Activated CD4-positive, alpha-beta T cell treated with anti-CD3 and anti-CD28 coated beads, Interleukin-2, Interleukin-6, amounts not matched to agents 100 ng/mL and 50 ng/mL, durations not matched to agents 16 hours and 8 hours (primary cell): Measurements from ENCODE around the gene CDC20.
A peak's percentile ranks its signal among the peaks of the same experiment; 100 is the strongest.

Experiments
- DNase-seq: peaks from one replicate; pipeline ENCODE4 v3.0.0-alpha.2; 2020

Gene CDC20

DNA sequence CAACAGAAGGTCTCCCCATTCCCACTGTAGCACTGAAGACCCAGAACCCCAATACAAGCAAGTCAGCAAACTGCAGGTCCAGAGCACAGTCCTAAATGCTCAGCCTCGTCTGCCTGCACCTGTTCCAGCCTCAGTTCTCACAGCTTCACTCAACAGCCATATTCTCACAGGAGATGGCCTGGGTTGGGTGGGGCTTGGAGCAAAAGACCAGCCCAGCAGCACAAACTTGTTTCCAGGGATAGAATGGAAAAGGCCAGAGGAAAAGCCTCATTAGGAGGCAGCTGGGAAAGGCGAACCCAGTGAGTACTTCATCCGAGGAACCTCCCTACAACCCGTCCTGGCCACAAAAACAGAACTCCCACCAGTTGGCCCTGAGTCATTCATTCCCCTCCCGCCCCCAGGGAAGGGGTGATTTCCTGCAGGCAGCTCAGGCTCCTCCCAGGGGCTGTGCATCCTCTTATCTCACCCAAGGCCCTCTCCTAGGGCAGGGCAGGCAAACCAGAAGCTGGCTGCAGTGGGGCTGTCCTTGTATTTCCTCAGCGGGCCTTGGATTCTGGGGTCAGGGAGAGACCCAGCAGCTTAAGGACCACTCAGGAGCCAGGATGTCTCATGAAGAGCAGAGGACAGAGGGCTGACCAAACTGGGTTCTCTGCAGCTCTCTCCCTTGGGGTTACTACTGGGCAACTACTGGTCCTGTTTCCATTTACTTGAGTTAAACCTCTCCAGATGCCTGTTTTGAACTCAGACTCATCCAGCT lies 28.6 kb upstream of the CDC20 start:
- peak; percentile 36 for DNase-seq

DNA sequence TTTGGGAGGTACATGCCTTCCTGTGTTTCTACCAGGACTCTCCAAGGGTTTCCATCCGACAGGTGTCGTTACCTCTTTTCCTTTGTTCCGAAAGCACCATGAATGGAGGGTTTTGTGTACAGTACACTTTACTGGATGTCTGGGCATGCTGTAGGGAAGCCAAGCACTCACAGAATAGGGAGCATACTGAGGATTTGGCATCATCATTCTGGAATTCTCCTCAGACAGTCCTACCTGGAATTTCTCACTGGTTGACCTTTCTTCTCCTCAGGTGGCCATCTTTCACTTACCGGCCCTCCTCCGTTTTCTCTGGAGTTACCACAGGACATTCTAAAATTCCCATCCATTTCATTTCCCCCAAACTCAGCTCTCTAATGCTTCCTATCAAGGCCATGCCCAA lies 27.1 kb upstream of the CDC20 start:
- no peak for DNase-seq

DNA sequence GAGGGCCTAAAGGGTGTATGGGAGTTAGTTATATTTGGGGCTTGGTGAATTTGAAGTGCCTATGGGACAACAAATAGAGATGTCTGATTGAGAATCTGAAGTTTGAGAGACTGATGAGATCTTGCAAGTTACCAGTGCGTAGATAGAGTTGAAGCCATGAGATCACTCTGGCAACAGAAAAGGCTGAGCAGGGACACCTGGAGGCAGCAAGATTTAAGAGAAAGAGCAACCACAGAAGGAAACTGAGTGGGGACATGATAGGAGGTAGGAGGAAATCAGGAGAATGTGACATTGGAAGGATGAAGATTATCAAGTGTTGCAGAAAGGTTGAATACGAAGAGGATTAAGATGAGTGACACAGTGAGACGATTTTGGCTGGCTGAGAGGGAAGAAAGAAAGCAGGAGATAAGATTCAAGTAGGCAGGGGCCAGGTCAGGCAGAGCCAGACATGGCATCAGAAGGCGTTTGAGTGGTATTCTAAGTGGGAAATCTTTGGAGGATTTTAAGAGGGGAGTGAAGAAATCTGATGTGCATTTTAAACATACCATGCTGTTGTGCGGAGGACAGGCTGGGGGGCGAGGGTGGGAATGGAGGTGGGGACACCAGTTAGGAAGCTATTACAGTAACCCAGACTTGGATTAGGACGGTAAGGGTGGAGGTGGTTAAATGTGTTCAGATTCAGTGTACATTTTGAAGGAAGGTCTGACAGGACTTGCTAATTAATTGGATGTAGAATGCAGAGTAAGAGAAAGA lies 24.2 kb upstream of the CDC20 start:
- DNase-seq = no peak

DNA sequence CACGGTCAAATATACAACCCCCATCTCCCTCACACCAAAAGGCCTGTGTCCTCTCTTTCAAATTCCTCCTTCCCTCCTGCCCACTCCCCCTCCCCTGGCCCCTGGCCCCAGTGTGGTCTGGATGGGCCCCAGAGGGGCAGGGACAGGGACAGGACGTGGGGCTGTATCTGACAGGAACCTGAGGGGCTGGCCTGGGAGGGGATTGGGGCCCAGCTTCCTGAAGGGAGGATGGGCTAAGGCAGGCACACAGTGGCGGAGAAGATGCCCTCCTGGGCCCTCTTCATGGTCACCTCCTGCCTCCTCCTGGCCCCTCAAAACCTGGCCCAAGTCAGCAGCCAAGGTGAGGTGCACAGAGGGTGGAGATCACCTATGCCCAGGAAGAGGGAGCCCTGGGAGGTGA lies 21.2 kb upstream of the CDC20 start, which contains the start of gene MPL:
TSS of gene MPL (plus strand) at position 231 of the 400 bp plus-strand sequence. CDS start at position 262, 31 bp downstream.
- DNase-seq = no peak

DNA sequence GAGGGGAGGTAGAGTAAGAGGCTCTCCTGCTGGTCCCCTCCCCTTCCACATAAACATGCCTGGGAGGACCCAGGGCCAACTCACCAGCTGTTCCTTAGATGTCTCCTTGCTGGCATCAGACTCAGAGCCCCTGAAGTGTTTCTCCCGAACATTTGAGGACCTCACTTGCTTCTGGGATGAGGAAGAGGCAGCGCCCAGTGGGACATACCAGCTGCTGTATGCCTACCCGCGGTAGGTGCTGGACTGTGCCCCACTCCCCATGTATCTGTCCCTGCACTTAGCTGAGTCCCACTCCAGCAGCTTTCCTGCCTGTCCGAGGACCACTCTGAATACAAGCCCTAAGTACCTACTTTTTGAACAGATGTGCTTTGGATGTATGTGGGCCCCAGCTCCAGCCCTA lies 20.8 kb upstream of the CDC20 start:
- no peak for DNase-seq

DNA sequence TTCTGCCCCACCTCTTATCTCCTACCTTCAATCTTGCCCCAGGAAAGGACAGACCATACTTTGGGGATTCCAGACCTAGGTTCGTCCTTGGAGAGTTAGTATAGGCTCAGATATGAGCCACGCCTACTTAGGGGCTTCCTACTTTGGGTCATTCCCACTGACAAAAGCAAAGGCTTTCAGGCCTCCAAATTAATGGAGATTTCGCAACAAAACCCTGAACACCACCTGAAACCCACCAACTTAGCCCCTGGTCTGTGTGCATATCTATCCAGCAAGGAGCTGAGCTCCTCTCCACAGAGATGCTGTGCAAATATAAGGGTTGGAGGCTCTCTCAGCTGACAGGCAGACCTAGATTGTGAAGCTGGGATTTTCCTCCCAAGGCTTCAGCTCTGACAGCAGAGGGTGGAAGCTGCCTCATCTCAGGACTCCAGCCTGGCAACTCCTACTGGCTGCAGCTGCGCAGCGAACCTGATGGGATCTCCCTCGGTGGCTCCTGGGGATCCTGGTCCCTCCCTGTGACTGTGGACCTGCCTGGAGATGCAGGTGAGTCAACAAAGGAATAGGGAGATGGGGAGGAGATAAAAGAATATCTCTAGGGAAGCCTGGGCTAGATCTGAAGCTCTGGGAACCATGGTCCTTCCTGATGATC lies 19.1 kb upstream of the CDC20 start:
- no peak for DNase-seq

DNA sequence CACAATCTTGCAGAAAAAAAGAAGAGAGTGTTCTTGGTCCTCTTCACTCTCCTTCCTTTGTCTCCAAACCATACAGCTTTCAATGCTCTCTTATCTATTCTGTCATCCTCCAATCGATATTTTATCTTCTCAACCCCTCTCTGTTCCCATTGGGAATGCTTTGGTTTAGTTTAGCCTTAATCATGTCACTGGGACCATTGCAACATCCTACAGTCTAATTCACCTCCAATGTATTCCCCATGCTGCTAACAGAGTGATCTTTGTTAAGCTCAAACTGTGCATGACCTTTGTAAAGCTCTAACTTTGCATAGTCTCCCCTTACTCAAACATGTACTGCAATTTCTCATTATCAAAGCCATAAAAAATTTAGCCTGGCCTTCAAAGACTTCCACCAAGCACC lies 18.2 kb upstream of the CDC20 start:
- DNase-seq = no peak

DNA sequence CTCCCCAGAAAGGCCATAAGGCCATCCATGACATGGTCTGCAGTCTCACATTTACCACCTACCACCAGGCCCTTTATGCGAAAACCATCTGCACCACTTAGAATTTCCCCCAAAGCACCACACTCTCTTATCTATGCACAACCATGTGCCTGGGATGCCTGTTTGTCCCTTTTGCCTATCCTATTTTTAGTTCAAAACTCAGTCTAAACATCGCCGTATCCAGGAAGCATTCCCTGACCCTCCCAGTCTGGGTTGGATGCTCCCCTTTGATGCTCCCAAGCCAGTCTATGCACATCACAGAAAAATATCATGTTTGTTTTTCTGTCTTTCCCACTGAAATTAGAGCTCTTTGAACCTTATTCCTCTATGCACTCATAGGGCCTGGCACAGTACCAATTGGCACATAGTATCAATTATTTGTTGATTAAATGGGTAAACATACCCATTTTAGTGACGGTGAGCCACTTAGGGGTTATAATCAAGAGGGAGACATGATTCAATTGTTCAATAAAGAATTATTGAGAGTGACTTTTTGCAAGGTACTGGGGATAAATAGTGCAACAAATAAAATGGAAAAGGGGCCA lies 14.4 kb upstream of the CDC20 start:
- no peak for DNase-seq

DNA sequence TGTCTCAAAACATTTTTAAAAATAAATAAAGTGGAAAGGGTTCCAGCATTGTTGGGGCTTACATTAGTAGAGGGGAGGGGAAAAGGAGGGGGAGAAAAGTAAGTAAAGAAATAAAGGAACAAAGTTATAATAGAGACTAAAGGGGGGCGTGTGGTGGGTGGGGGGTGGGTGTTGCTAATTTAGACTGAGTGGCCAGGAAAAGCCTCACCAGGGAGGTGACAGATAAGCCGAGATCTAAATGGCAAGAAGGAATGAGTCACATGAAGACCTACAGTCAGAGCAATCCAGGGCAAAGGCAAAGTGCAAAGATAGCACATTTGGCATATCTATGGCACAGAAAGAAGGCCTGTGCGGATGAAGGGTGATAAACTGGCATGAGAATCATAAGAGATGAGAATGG lies 13.7 kb upstream of the CDC20 start:
- no peak for DNase-seq

DNA sequence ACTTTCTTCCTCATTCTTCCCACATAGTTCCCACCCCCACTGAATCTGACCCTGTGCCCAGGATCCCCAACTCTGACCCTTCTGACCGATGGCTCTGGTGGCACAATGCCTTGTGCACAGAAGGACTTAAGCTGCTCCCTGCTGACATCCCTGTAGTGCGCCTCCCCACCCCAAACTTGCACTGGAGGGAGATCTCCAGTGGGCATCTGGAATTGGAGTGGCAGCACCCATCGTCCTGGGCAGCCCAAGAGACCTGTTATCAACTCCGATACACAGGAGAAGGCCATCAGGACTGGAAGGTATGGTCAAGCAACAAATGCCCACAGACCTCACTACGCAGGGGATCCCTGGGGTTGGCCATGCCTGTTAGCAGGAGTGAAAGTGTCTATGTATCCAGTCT lies 12.1 kb upstream of the CDC20 start:
- DNase-seq = no peak

DNA sequence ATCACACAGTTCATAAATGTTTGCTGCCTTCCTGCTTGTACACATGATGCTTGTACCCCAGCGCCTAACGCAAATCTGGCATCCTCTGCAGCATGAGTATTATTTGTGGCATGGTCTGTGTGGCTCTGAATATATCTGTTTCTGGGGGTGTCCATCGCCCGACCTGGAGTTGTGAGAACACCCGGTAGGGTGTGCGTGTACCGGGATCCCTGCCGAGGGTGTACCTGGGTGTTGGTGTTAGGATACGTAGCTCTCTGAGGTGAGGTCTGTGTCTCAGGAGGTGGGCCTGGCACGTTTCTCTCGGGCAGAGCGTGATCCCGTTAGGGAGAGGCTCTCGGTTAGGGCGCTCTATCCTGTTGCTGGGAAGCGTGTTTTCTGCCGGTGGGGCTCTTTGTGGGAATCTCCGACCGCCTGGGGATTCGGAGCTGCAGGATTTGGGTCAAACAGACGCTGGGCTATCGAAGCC lies 10.4 kb upstream of the CDC20 start:
- no peak for DNase-seq

DNA sequence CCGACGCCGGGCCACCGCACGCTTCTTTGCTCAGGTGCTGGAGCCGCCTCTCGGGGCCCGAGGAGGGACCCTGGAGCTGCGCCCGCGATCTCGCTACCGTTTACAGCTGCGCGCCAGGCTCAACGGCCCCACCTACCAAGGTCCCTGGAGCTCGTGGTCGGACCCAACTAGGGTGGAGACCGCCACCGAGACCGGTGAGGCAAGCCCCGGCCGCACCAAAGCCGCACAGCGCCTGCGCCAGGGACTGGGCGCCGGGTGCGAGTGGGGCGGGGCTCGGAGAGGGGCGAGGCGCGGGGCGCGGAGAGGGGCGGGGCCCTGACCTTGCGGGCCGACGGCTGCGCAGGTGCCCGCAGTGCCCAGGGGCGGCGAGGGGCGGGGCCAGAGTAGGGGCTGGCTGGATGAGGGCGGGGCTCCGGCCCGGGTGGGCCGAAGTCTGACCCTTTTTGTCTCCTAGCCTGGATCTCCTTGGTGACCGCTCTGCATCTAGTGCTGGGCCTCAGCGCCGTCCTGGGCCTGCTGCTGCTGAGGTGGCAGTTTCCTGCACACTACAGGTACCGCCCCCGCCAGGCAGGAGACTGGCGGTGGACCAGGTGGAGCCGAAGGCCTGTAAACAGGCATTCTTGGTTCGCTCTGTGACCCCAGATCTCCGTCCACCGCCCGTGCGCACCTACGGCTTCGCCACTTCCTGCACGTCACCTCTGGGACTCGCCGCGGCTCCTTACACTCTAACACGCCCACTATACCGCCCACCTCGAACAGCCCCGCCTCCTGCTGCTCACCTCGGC lies 9.8 kb upstream of the CDC20 start:
- peak; percentile 54 for DNase-seq

DNA sequence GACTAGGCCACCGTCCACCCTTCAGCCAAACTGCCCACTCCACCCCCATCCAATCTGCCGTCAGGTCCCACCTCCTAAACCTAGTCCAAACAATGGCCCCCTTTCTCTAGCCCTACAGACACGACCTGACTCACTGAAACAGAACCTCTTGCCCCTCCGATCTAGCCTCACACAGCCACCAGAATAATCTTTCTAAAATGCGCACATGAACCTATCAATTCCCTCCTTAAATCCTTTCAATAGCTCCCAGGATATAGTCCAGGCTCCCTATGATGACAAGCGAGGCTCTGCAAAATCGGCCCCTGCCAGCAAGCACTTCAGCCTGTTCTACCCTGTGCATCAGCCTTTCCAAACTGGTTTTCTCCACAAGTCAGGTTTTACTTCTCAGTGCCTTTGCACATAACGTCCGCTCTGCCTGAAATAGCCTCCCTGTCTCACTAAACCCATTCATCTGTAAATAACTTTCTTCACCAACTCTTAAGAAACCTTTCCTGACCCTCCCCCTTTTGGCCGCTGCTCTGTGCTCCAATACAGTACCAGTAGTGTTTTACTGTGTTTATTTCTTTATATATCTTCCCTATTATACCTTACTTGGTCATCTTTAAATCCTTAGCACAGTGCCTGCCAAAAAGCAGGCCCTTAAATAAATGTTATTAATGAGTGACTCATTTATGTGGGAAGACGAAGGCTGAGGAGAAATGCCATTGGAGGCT lies 9.0 kb upstream of the CDC20 start:
- DNase-seq = no peak

DNA sequence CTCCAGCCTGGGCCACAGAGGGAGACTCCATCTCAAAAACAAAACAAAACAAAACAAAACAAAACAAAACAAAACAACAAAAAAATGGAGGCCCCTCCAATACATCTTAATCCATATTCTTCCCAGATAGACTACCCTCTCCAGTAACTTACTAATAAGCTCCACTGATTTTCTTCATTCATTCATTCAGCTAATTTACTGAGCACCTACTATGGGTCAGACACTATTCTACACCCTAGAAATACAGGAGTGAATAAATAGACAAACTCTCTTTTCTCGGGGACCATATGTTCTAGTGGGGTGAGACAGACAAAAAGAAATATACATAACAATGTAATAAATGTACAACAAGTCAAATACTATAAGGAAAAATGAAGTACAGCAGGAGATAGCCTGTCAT lies 7.8 kb upstream of the CDC20 start:
- no peak for DNase-seq

DNA sequence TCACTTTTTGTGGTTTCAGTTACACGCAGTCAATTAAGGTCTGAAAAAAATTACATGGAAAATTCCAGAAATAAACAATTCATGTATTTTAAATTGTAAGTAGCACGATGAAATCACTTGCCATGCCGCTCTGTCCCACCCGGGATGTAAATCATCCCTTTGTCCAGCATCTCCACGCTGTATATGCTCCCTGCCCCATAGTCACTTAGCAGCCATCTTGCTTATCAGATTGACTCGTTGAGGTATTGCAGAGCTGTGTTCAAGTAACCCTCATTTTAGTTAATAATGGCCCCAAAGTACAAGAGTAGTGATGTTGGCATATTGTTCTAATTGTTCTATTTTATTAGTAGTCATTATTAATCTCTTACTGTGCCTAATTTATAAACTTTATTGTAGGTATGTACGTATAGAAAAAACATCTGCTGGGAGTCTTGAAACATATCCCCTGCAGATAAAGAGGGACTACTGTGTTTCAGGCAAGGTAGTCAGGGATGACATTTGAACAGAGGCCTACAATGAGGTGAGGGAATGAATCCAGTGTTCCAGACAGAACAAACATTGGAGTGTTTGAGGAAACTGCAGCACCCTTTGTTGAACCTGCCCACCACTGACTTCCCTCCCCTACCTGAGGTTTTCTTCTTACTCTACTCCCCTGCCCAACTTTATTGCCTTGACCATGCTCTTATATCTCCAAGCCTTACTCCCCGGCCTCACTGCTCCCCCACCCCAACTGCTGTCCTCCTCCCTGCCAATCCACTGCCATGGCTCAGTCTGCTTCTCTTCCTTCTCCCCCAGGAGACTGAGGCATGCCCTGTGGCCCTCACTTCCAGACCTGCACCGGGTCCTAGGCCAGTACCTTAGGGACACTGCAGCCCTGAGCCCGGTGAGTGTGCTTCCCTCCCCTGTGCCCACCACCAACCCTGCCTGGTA lies 7.1 kb upstream of the CDC20 start:
- no peak for DNase-seq

DNA sequence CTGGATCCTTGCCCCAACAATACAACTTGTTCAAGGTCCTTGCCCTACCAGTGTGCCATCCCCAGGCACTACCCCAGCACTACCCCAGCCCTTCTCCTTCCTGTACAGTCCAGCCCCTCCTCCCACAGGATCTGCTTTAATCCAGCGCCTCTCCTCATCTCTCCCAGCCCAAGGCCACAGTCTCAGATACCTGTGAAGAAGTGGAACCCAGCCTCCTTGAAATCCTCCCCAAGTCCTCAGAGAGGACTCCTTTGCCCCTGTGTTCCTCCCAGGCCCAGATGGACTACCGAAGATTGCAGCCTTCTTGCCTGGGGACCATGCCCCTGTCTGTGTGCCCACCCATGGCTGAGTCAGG lies 6.5 kb upstream of the CDC20 start:
- no peak for DNase-seq

DNA sequence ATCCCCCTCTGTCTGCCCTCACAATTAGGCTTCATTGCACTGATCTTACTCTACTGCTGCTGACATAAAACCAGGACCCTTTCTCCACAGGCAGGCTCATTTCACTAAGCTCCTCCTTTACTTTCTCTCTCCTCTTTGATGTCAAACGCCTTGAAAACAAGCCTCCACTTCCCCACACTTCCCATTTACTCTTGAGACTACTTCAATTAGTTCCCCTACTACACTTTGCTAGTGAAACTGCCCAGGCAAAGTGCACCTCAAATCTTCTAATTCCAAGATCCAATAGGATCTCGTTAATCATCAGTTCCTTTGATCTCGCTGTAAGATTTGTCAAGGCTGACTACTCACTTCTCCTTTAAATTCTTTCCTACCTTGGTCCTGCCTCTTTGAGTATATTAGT lies 5.9 kb upstream of the CDC20 start:
- no peak for DNase-seq

DNA sequence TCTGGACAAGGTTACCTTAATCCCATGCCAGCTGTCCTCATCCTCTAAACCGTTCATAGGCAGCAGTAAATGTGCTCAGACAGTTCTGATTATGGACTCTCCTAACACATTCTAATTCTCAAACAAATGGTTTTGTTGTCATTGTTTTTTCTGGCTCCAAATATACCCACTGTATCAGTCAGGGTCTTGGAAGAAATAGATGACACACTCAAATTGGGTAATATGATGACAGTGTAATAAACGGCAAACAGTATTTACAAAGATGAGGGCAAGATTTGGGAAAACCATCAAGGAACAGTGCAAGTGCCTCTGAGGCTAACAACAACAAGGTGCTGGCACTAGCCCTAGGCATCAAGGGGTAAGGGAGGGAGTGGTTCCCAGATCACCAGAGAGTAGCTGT lies 4.3 kb upstream of the CDC20 start:
- DNase-seq = no peak

DNA sequence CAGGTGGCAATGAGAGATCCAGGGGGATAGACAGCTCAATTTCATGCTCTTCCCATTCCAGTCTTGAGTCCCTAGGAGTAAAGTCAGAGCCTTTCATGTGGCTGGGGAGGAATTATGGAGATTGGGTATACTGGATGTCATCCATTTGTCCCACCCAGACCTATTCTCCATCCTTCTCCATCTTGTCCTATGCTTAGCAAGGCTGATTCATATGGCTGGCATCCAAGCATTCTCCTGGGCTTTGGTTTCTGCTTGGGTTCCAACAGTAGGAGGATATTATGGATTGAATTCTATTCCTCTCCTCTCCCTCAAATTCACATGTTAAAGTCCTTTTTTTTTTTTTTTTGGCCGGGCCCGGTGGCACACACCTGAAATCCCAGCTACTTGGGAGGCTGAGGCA lies 3.8 kb upstream of the CDC20 start:
- no peak for DNase-seq

DNA sequence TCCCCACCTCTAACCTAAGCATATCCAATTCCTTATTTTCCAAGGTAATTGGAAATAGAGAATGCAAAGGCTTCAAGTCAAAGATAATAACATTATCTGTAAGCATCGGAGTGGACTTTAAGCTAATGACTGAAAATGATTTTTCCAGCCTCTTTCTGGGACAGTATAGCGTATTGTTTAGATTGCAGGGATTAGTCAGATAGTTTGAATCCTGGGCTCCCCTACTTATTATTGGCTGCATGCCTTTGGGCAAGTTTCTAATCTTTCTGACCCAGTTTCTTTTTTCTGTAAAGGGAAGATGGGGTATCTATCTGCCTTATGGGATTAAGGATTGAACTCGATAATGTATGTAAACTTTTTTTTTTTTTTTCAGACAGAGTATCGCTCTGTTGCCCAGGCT lies 1.5 kb upstream of the CDC20 start:
- DNase-seq = no peak
